HG03520 (cell line): ENCODE measurements around the gene OR5H1.
"Not testable (repeated sequence)": the region's sequence is repeated elsewhere in the genome, so short reads cannot be mapped to it uniquely, and the experiment has no call there.

ENCODE experiments used
- ATAC-seq: cut with Tn5 transposase; IDR thresholded peaks from one replicate; pipeline ENCODE4 v1.9.1; 2021; ENCODE audit warnings: mild to moderate bottlenecking, moderate library complexity; ENCODE audit not compliant: unreplicated experiment

The OR5H1 gene

GRCh38 chr3:98130421-98130820, at the start of gene OR5H1:
OR5H1 (plus strand) TSS chr3:98130721; CDS start chr3:98132698, 1,977 bp downstream.
- no peak for ATAC-seq

- no peak for ATAC-seq
These were observed 43.6 kb upstream of the OR5H1 start, which contains the start of gene OR5AC2 for GRCh38 chr3:98086873-98087272. OR5AC2 (plus strand) TSS chr3:98087173; CDS start chr3:98087173, 0 bp downstream.

- ATAC-seq: no peak
These were observed 34.6 kb upstream of the OR5H1 start for GRCh38 chr3:98095882-98096281.

GRCh38 chr3:98099848-98100247, 30.7 kb upstream of the OR5H1 start:
- no peak for ATAC-seq

- no peak for ATAC-seq
These were observed 22.4 kb upstream of the OR5H1 start for GRCh38 chr3:98108162-98108561.

- no peak for ATAC-seq
These were observed 20.5 kb upstream of the OR5H1 start for GRCh38 chr3:98109807-98110549.

GRCh38 chr3:98110550-98110908, 20.0 kb upstream of the OR5H1 start:
- ATAC-seq: no peak

GRCh38 chr3:98114264-98114663, 16.3 kb upstream of the OR5H1 start:
- no peak for ATAC-seq

- ATAC-seq: no peak
These were observed 14.8 kb upstream of the OR5H1 start for GRCh38 chr3:98115717-98116116.

GRCh38 chr3:98136631-98137030, 6.1 kb downstream of the OR5H1 start:
- no peak for ATAC-seq

- not testable (repeated sequence) for ATAC-seq
These were observed 7.5 kb downstream of the OR5H1 start for GRCh38 chr3:98137826-98138557.

GRCh38 chr3:98140531-98140930, 10.0 kb downstream of the OR5H1 start:
- no peak for ATAC-seq

- ATAC-seq: no peak
These were observed 16.7 kb downstream of the OR5H1 start, which contains the start of gene OR5H14 for GRCh38 chr3:98147179-98147578. OR5H14 (plus strand) TSS chr3:98147479; CDS start chr3:98149386, 1,907 bp downstream.

- ATAC-seq: no peak
These were observed 18.2 kb downstream of the OR5H1 start for GRCh38 chr3:98148751-98149150.

GRCh38 chr3:98149456-98149855, 18.9 kb downstream of the OR5H1 start:
- not testable (repeated sequence) for ATAC-seq

- no peak for ATAC-seq
These were observed 20.7 kb downstream of the OR5H1 start for GRCh38 chr3:98151241-98151640.

GRCh38 chr3:98166396-98166795, 35.9 kb downstream of the OR5H1 start, which contains the start of gene OR5H15:
OR5H15 (plus strand) TSS chr3:98166696; CDS start chr3:98168700, 2,004 bp downstream.
- ATAC-seq: no peak

GRCh38 chr3:98171071-98171470, 40.5 kb downstream of the OR5H1 start:
- ATAC-seq: no peak

GRCh38 chr3:98172621-98173020, 42.1 kb downstream of the OR5H1 start:
- ATAC-seq: no peak

- no peak for ATAC-seq
These were observed 49.9 kb downstream of the OR5H1 start for GRCh38 chr3:98180319-98180890.

GRCh38 chr3:98182196-98182595, 51.7 kb downstream of the OR5H1 start:
- no peak for ATAC-seq

- no peak for ATAC-seq
These were observed 54.7 kb downstream of the OR5H1 start for GRCh38 chr3:98185180-98185579.
